HG03175 (cell line): ENCODE results near the gene ICE1.
A peak's percentile ranks its signal among the peaks of the same experiment; 100 is the strongest.
"Not testable (repeated sequence)": the region's sequence is repeated elsewhere in the genome, so short reads cannot be mapped to it uniquely, and the experiment has no call there.

Experiments
- ATAC-seq: cut with Tn5 transposase; IDR thresholded peaks from one replicate; pipeline ENCODE4 v1.9.1; 2021; ENCODE audit warnings: mild to moderate bottlenecking, moderate library complexity; ENCODE audit not compliant: unreplicated experiment

Gene ICE1

GRCh38 chr5:5487585-5488360 is 65.3 kb downstream of the ICE1 start:
- ATAC-seq = no peak

DNA sequence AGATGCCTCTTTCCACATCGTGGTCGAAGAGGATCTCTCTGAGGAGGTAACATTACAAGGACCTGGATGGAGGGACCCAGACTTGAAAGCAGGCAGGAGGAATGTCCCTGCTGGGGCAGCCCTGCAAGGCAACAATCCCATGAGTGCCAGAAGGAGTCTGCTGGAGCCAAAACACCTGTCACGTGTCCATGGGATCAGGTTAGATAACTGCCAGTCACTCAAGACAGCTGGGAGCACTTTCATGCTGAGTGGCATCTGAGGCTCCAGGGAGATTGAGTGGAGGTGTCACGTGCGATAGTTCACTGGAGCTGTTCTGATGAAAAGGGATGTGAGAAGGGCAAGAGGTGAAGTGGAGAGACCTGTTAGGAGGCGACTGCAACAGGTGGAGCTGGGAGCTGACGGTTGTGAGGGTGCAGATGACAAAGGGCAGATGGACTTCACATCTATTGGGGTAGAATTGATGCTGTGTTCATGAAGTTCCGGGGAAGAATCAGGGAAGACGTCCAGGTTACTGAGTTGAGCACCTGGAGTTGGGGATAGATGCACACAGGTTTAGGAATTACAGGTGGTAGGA is 68.4 kb downstream of the ICE1 start:
- ATAC-seq = no peak

DNA sequence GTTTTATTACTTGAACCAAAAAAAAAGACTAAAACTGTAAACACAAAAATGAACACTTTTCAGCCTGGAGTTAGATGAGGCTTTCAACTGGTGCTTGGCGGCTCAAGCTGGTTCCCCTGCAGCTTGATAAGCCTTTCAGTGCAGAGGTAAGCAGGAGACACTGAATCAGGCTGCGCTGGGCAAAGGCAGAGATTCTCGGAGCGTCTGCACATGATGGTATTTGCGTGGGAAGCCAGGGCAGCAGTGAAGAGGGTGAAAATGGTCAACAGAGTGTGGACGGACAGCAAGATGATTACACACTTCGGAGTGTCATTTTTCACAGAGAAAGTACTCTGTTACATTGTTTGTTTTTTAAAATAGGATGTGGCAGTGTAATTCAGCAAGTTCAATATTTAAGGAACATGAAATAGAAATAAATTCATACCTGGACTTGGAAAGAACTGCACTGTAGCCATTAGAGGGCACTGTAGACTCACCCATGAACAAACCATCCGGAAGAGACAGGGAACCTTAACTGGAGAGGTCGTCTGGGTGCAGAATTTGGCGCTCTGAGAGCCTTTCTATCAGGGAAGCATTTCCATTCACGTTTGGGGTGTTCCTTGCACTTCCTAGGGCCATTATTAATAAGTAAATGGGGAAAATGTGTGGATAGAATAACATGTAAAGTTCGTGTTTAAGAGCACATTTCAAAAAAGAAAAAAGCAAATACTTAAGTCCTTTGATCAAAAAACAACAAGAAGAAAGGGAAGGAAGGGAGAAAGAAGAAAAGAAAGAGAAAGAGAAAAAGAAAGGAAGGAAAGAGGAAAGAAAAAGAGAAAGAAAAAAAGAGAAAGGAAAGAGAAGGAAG is 69.8 kb downstream of the ICE1 start:
- no peak for ATAC-seq

- ATAC-seq = not testable (repeated sequence)
Observed at GRCh38 chr5:5492934-5493271, 70.4 kb downstream of the ICE1 start.

DNA sequence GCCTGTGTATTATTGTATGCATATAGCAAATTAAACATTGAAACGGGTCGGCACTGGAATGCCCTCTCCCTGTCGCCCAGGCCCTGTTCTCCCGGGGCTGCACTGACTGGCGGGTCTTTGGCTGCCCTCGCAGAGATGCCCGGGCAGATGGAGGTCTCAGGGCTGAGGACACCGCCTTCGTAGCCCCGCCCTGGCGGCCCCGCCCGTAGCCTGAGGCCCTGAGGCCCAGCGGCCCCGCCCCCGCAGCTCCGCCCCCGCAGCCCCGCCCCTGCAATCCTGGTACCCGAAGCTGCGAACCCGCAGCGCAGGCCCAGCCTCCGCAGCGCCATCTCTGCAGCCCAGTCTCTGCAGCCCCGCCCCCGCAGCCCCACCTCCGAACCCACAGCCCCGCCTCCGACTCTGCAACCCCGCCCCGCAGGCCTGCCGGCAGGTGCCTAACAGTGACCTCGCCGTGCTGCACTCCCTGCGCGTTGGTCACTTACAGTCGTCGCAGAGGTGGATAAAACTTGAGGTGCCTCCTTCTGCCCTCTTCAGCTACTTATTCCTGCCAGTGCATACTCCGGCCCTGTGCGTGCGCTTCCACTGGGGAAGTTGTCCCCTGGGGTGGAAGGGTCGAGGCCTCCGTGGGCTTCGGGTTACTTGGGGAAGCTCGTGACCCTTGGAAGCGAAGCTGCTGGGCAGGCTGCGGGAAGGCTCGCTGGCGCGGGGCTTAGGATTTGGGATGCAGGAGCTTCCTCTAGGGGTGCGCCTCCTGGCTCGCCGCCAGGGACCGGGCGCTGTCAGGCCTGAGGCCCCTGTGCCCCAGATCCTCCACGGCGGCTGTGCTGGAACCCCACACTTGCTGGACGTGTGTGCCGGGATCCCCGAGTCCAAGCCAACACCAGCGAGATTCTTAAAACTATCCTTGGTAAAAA is 72.3 kb downstream of the ICE1 start:
- peak; percentile 88 for ATAC-seq

- no peak for ATAC-seq
Observed at GRCh38 chr5:5497152-5497788, 74.8 kb downstream of the ICE1 start.

- no peak for ATAC-seq
Observed at GRCh38 chr5:5499442-5499841, 77.0 kb downstream of the ICE1 start.

DNA sequence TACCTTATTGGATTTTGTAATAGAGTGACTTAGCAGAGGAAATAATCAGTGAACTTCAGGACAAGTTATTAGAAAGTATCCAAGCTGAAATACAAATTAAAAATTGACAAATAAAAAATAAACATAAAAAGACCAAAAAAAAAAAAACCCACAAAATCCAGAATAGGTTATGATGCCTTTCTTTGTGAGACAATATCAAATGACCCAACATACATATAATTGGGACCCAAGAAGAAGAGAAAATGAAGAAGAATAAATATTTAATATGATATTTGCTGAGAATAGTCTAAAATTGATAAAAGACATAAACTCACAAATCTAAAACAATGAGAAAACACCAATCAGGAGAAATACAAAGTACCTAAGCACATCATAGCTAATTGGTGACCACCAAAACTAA is 81.8 kb downstream of the ICE1 start:
- ATAC-seq = no peak

DNA sequence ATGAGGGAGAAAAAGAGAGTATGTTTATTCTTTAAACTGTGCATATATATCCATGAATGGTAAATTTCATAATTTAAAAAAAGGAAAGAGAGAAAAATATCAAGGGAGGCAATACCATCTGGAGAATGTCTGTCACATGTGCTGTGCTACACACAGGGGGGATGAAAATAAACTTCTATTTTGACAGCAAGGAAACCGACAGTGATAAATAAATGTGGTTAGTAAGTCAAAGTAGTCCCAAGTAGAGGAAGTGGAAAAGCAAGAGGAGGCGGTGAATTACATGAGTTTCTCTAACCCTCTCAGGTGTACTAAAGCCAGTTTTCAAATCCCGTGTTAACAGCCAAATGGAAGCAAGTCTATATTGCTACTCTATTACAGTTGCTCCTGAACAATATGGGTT is 83.3 kb downstream of the ICE1 start:
- ATAC-seq = no peak

GRCh38 chr5:5508391-5508790 is 85.9 kb downstream of the ICE1 start:
- no peak for ATAC-seq

GRCh38 chr5:5511904-5512416 is 89.5 kb downstream of the ICE1 start:
- ATAC-seq = no peak

DNA sequence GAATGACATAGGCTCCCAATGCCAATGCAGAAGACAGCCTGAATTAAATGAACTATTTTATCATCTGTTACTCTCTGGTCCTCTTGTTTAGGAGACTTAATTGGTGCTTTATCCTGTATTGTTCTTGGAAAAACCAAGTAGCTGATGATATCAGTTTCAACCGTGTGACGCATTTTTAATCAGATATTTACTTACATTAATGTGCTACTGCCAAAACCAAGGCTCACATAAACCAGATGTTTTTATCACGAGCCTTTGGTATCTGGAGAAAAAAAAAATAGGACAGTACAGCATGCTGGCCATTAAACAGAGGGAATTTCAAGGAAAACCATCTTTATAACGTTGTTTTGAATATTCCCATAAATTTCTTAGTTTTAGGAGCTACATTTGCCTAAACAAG is 90.1 kb downstream of the ICE1 start:
- ATAC-seq = no peak

- not testable (repeated sequence) for ATAC-seq
Observed at GRCh38 chr5:5520622-5521021, 98.1 kb downstream of the ICE1 start.

- no peak for ATAC-seq
Observed at GRCh38 chr5:5521029-5521428, 98.6 kb downstream of the ICE1 start.

GRCh38 chr5:5521478-5521877 is 99.0 kb downstream of the ICE1 start:
- no peak for ATAC-seq

DNA sequence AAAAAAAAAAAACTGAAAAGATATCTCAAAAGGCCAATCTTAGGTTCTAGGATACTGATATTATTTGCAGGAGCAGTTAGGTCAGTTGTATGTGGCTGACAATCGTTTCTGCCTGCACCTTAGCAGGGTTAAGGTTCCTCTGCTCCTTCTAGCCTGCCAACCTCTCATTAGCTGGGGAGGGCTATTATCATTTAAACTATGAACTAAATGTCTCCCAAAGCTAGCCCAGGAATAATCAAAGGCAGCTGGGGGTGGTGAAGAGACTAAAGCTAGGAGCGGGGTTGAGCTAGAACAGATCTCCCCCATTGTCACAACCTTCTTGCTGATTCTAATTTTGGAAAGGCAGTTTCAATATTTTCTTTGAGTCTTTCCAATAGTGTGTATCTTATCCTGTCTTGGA is 99.9 kb downstream of the ICE1 start:
- ATAC-seq = no peak

GRCh38 chr5:5523066-5523505 is 100.6 kb downstream of the ICE1 start:
- peak; percentile 98 for ATAC-seq

- no peak for ATAC-seq
Observed at GRCh38 chr5:5524327-5524726, 101.8 kb downstream of the ICE1 start.

DNA sequence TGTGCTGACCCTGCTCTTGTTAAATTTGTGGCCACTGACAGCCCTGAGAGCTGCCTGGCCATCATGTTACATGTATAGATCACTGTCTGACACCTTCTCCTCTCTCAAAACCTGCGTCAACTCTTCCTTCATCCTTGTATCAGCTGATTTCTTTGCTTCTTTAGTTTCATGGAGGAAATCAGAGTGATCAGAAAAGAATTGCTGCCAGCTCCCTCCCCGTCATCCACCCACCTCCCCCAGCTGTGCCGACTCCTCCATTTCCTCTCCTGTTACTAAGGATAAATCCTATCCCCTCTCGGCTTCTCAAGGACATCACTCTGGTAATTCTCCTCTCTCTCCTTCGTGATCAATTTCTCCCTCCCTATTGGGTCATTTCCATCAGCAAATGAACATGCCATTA is 108.9 kb downstream of the ICE1 start:
- no peak for ATAC-seq
